CD14-positive monocyte (primary cell): Measurements from ENCODE around the gene RAB19. TPM values are rescaled to one million over a fixed set of nuclear protein-coding genes. Genes with fewer than 3 reads are reported as not detected.

Experiments
- DNase-seq, 3 donors: peaks; one replicate each; pipeline ENCODE4 v3.0.0-alpha.2; 2011 to 2022
- H2AFZ ChIP-seq: 2 replicates; pipeline ENCODE4 v1.6.0; 2012; ENCODE audit warnings: mild to moderate bottlenecking, low read depth, low read length, inconsistent platforms; ENCODE audit not compliant: insufficient read depth, poor library complexity, severe bottlenecking
- H3K27ac ChIP-seq, 2 donors: 1 replicate in 1 of 2; 2 replicates in 1 of 2; pipeline ENCODE4 v1.5.1; 2012 to 2013; ENCODE audit warnings: low read length in 2 of 2, control low read depth in 1 of 2, inconsistent platforms in 1 of 2, low read depth in 1 of 2, mild to moderate bottlenecking in 1 of 2
- H3K27me3 ChIP-seq, 2 donors: one replicate each; pipeline versions ENCODE4 v1.6.0 to v1.6.1; 2011 to 2013; ENCODE audit warnings: low read length in 2 of 2; ENCODE audit not compliant: control insufficient read depth in 2 of 2, insufficient read depth in 2 of 2
- H3K36me3 ChIP-seq, 2 donors: replicated peaks in 1 of 2; 1 replicate in 1 of 2; 2 replicates in 1 of 2; pipeline versions ENCODE4 v1.5.1 to v1.6.1; 2012 to 2013; ENCODE audit warnings: low read length in 2 of 2, control low read depth in 1 of 2, inconsistent platforms in 1 of 2, mild to moderate bottlenecking in 1 of 2; ENCODE audit not compliant: insufficient read depth in 2 of 2, control insufficient read depth in 1 of 2
- H3K4me1 ChIP-seq, 2 donors: 1 replicate in 1 of 2; 2 replicates in 1 of 2; pipeline versions ENCODE4 v1.5.1 to v1.6.1; 2012 to 2013; ENCODE audit warnings: low read length in 2 of 2, control low read depth in 1 of 2, inconsistent platforms in 1 of 2, mild to moderate bottlenecking in 1 of 2, moderate library complexity in 1 of 2; ENCODE audit not compliant: insufficient read depth in 2 of 2, control insufficient read depth in 1 of 2
- H3K4me2 ChIP-seq: replicated peaks from 2 replicates; pipeline ENCODE3; 2012; ENCODE audit warnings: low read length, moderate library complexity, mild to moderate bottlenecking; ENCODE audit not compliant: poor library complexity, severe bottlenecking; ENCODE audit errors: extremely low read depth
- H3K4me3 ChIP-seq, 3 experiments: fragments of 200-600 bp in 1 of 3; sonication (generic) in 1 of 3; replicated peaks in 1 of 3; 1 replicate in 2 of 3; 2 replicates in 1 of 3; pipeline ENCODE4 v1.5.1; 2011 to 2013; ENCODE audit warnings: low read length in 3 of 3, mild to moderate bottlenecking in 3 of 3, control low read depth in 2 of 3, low read depth in 2 of 3, inconsistent platforms in 1 of 3, moderate library complexity in 1 of 3
- H3K79me2 ChIP-seq: 2 replicates; pipeline ENCODE4 v1.6.0; 2012; ENCODE audit warnings: mild to moderate bottlenecking, control low read depth, inconsistent platforms, low read length, moderate library complexity; ENCODE audit not compliant: insufficient read depth
- H3K9ac ChIP-seq: 2 replicates; pipeline ENCODE4 v1.6.0; 2017; ENCODE audit warnings: low read length, mild to moderate bottlenecking; ENCODE audit not compliant: insufficient read depth, poor library complexity, severe bottlenecking
- H3K9me3 ChIP-seq, 2 donors: replicated peaks in 1 of 2; 1 replicate in 1 of 2; 2 replicates in 1 of 2; pipeline versions ENCODE4 v1.5.1 to v1.6.1; 2012 to 2013; ENCODE audit warnings: low read length in 2 of 2, control low read depth in 1 of 2; ENCODE audit not compliant: control insufficient read depth in 1 of 2, insufficient read depth in 1 of 2
- H4K20me1 ChIP-seq: 2 replicates; pipeline ENCODE4 v1.6.0; 2012; ENCODE audit warnings: mild to moderate bottlenecking, low read length, control low read depth, moderate library complexity; ENCODE audit not compliant: insufficient read depth
- H3K27ac Mint-ChIP-seq, 7 donors: one replicate each; pipeline ENCODE4 v1.8.0; 2020; ENCODE audit warnings: mild to moderate bottlenecking in 7 of 7, mixed read lengths in 7 of 7, moderate library complexity in 6 of 7, inconsistent platforms in 2 of 7
- H3K27me3 Mint-ChIP-seq, 3 donors: one replicate each; pipeline ENCODE4 v1.8.0; 2021 to 2022; ENCODE audit warnings: low read depth in 3 of 3, mild to moderate bottlenecking in 3 of 3, mixed read lengths in 3 of 3, moderate library complexity in 3 of 3, inconsistent platforms in 1 of 3
- H3K36me3 Mint-ChIP-seq, 2 donors: one replicate each; pipeline ENCODE4 v1.8.0; 2020; ENCODE audit warnings: mixed read lengths in 2 of 2, inconsistent platforms in 1 of 2, mild to moderate bottlenecking in 1 of 2
- H3K4me1 Mint-ChIP-seq: one replicate; pipeline ENCODE4 v1.8.0; 2020; ENCODE audit warnings: mild to moderate bottlenecking, mixed read lengths
- H3K4me3 Mint-ChIP-seq, 2 donors: one replicate each; pipeline ENCODE4 v1.8.0; 2020; ENCODE audit warnings: mild to moderate bottlenecking in 2 of 2, mixed read lengths in 2 of 2, moderate library complexity in 1 of 2
- H3K9me3 Mint-ChIP-seq, 7 donors: one replicate each; pipeline ENCODE4 v1.8.0; 2020 to 2022; ENCODE audit warnings: mixed read lengths in 7 of 7, mild to moderate bottlenecking in 6 of 7, moderate library complexity in 6 of 7, inconsistent platforms in 2 of 7
- CTCF ChIP-seq: fragments of 200-600 bp; IDR thresholded peaks from one replicate; pipeline ENCODE4 v1.8.0; 2022; ENCODE audit warnings: antibody characterized with exemption, mild to moderate bottlenecking
- WGBS: methylation state at CpG from one replicate; pipeline ENCODE4 v1.1.5; 2013; ENCODE audit warnings: missing lambda C conversion rate; ENCODE audit not compliant: insufficient coverage; 5-methylcytosine and 5-hydroxymethylcytosine counted together
- intact Hi-C, 2 donors: fragments of 100-400 bp; cut with micrococcal nuclease; formaldehyde crosslinking; loops; one replicate each; pipeline versions ENCODE4 v1.15.0 to v1.15.1; 2023
- polyA plus RNA-seq, 3 donors: library from polyadenylated mRNA; depleted of rRNA in 1 of 3; unstranded in 2 of 3; stranded (reverse) in 1 of 3; fragments of 300-500 nt in 2 of 3; fragments of >200 nt in 1 of 3; fragmentation: Illumina TruSeq in 2 of 3; gene quantifications; 1 replicate in 2 of 3; 2 replicates in 1 of 3; pipeline ENCODE4 v1.2.3, GENCODE V29; 2012 to 2021

The RAB19 gene
- polyA plus RNA-seq, 3 donors: not detected

- no peaks in the 10 kb centered on the region for H3K27me3 Mint-ChIP-seq
Observed at GRCh38 chr7:140458916-140459315, 55.1 kb downstream of the RAB19 start.

GRCh38 chr7:140463111-140463510, 59.3 kb downstream of the RAB19 start:
- no peaks in the 10 kb centered on the region for H3K9me3 Mint-ChIP-seq
- H3K4me3 Mint-ChIP-seq: no peak overlapping the region
- H3K27me3 ChIP-seq: no peaks in the 10 kb centered on the region
- peaks cover 76 to 96% of the 10 kb centered on the region in 2 donors for H3K36me3 ChIP-seq
- H3K27me3 Mint-ChIP-seq: peaks cover 0 to 1% (median 0%) of the 10 kb centered on the region in 3 donors
- H3K4me1 Mint-ChIP-seq: peaks cover 5% of the 10 kb centered on the region
- H3K27ac ChIP-seq: peak overlapping the region in 1 of 2 donors; percentile 11
- no peak overlapping the region for H3K4me2 ChIP-seq
- no CpG with 5 or more reads among the region's 2 CpGs for WGBS
- intact Hi-C loops: no loop called here
- H3K36me3 Mint-ChIP-seq: peaks cover 58 to 89% of the 10 kb centered on the region in 2 donors
- H4K20me1 ChIP-seq: peaks cover 100% of the 10 kb centered on the region
- no peak for DNase-seq
- TF ChIP-seq CTCF: no peak
- H3K9me3 ChIP-seq: no peaks in the 10 kb centered on the region
- H3K9ac ChIP-seq: no peak overlapping the region
- H2AFZ ChIP-seq: no peak overlapping the region
- peak overlapping the region in 1 of 7 donors; percentile 67 for H3K27ac Mint-ChIP-seq
- H3K4me1 ChIP-seq: no peaks in the 10 kb centered on the region
- H3K79me2 ChIP-seq: peaks cover 88% of the 10 kb centered on the region
- H3K4me3 ChIP-seq: no peak overlapping the region

More at GRCh38 chr7:140458916-140459315, 55.1 kb downstream of the RAB19 start:
- no peak overlapping the region for H3K4me3 ChIP-seq
- H3K27ac ChIP-seq: no peak overlapping the region
- no peak overlapping the region for H2AFZ ChIP-seq
- WGBS: 96% methylated on average over 4 of the region's 8 CpGs
- H3K9ac ChIP-seq: no peak overlapping the region
- intact Hi-C loops: no loop called here
- H3K4me2 ChIP-seq: no peak overlapping the region
- H3K9me3 ChIP-seq: no peaks in the 10 kb centered on the region
- Mint-ChIP-seq H3K27ac (peak overlapping the region in 2 of 7 donors; percentile 17 to 52), H3K36me3 (peaks cover 69 to 91% of the 10 kb centered on the region in 2 donors), H3K9me3 (no peaks in the 10 kb centered on the region), H3K4me1 (peaks cover 5% of the 10 kb centered on the region), H3K4me3 (no peak overlapping the region)
- no peaks in the 10 kb centered on the region for H3K4me1 ChIP-seq
- peaks cover 100% of the 10 kb centered on the region for H4K20me1 ChIP-seq
- no peak for DNase-seq
- H3K36me3 ChIP-seq: peaks cover 83 to 99% of the 10 kb centered on the region in 2 donors
- peaks cover 48% of the 10 kb centered on the region for H3K79me2 ChIP-seq
- TF ChIP-seq CTCF: no peak
- no peaks in the 10 kb centered on the region for H3K27me3 ChIP-seq
